ENCODE data around the gene CDH13.

Gene CDH13

DNA sequence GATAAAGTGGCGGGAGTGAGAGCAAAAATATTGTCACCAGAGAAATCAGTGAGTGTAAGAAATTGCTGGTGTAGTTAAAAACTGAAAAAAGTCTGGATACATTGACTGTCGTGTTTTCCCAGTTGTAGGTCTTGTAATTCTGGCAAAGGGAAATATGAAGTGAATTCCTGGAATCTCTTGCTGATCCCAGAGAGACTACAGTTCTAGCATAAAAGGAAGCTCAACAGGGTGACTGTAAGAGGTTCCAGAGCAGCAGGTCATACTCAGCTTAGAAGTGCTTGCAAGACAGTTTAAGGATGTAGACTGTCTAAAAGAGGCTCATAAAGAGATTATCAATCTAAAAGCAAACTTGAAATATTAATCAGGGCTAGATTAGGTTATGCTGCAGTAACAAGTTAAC is 890.2 kb downstream of the CDH13 start:
- no peak for ATAC-seq
- TF ChIP-seq ZNF70 (CRISPR knock-in tag; IDR thresholded peaks at IDR 0.05), result no peak
- no peak for TF ChIP-seq ZFP3 (CRISPR knock-in tag; IDR thresholded peaks at IDR 0.05)
- TF ChIP-seq, protein P1, sequence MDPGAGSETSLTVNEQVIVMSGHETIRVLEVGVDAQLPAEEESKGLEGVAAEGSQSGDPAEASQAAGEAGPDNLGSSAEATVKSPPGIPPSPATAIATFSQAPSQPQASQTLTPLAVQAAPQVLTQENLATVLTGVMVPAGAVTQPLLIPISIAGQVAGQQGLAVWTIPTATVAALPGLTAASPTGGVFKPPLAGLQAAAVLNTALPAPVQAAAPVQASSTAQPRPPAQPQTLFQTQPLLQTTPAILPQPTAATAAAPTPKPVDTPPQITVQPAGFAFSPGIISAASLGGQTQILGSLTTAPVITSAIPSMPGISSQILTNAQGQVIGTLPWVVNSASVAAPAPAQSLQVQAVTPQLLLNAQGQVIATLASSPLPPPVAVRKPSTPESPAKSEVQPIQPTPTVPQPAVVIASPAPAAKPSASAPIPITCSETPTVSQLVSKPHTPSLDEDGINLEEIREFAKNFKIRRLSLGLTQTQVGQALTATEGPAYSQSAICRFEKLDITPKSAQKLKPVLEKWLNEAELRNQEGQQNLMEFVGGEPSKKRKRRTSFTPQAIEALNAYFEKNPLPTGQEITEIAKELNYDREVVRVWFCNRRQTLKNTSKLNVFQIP (CRISPR knock-in tag; IDR thresholded peaks at IDR 0.05; ENCODE audit: borderline replicate concordance, low read depth), result no peak
- TF ChIP-seq RARB (CRISPR knock-in tag; IDR thresholded peaks at IDR 0.05), result no peak
- no peak for TF ChIP-seq ZNF8 (CRISPR knock-in tag; IDR thresholded peaks at IDR 0.05)
- TF ChIP-seq CSDC2 (CRISPR knock-in tag; IDR thresholded peaks at IDR 0.05), result no peak
- no peak for TF ChIP-seq ZC3H10 (CRISPR knock-in tag; IDR thresholded peaks at IDR 0.05)
- TF ChIP-seq ESRRG (CRISPR knock-in tag; IDR thresholded peaks at IDR 0.05), result no peak
- TF ChIP-seq, protein P2, sequence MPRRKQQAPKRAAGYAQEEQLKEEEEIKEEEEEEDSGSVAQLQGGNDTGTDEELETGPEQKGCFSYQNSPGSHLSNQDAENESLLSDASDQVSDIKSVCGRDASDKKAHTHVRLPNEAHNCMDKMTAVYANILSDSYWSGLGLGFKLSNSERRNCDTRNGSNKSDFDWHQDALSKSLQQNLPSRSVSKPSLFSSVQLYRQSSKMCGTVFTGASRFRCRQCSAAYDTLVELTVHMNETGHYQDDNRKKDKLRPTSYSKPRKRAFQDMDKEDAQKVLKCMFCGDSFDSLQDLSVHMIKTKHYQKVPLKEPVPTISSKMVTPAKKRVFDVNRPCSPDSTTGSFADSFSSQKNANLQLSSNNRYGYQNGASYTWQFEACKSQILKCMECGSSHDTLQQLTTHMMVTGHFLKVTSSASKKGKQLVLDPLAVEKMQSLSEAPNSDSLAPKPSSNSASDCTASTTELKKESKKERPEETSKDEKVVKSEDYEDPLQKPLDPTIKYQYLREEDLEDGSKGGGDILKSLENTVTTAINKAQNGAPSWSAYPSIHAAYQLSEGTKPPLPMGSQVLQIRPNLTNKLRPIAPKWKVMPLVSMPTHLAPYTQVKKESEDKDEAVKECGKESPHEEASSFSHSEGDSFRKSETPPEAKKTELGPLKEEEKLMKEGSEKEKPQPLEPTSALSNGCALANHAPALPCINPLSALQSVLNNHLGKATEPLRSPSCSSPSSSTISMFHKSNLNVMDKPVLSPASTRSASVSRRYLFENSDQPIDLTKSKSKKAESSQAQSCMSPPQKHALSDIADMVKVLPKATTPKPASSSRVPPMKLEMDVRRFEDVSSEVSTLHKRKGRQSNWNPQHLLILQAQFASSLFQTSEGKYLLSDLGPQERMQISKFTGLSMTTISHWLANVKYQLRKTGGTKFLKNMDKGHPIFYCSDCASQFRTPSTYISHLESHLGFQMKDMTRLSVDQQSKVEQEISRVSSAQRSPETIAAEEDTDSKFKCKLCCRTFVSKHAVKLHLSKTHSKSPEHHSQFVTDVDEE (CRISPR knock-in tag; IDR thresholded peaks at IDR 0.05), result no peak
- no peak for TF ChIP-seq OSR1 (CRISPR knock-in tag; IDR thresholded peaks at IDR 0.05)
- TF ChIP-seq ZNF565 (CRISPR knock-in tag; conservative IDR thresholded peaks at IDR 0.05; ENCODE audit: low read depth), result no peak
- TF ChIP-seq GLIS3 (CRISPR knock-in tag; IDR thresholded peaks at IDR 0.05), result no peak
- no peak for TF ChIP-seq ISL1 (CRISPR knock-in tag; IDR thresholded peaks at IDR 0.05)
- no peak for TF ChIP-seq SNAI2 (CRISPR knock-in tag; IDR thresholded peaks at IDR 0.05)
- TF ChIP-seq, protein P3, sequence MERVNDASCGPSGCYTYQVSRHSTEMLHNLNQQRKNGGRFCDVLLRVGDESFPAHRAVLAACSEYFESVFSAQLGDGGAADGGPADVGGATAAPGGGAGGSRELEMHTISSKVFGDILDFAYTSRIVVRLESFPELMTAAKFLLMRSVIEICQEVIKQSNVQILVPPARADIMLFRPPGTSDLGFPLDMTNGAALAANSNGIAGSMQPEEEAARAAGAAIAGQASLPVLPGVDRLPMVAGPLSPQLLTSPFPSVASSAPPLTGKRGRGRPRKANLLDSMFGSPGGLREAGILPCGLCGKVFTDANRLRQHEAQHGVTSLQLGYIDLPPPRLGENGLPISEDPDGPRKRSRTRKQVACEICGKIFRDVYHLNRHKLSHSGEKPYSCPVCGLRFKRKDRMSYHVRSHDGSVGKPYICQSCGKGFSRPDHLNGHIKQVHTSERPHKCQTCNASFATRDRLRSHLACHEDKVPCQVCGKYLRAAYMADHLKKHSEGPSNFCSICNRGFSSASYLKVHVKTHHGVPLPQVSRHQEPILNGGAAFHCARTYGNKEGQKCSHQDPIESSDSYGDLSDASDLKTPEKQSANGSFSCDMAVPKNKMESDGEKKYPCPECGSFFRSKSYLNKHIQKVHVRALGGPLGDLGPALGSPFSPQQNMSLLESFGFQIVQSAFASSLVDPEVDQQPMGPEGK (CRISPR knock-in tag; IDR thresholded peaks at IDR 0.05; ENCODE audit: borderline replicate concordance), result no peak
- TF ChIP-seq ARNTL (CRISPR knock-in tag; IDR thresholded peaks at IDR 0.05; ENCODE audit: borderline replicate concordance, low read depth), result no peak
- no peak for TF ChIP-seq TCF4 (CRISPR knock-in tag; IDR thresholded peaks at IDR 0.05; ENCODE audit: borderline replicate concordance)
- TF ChIP-seq, protein P4, sequence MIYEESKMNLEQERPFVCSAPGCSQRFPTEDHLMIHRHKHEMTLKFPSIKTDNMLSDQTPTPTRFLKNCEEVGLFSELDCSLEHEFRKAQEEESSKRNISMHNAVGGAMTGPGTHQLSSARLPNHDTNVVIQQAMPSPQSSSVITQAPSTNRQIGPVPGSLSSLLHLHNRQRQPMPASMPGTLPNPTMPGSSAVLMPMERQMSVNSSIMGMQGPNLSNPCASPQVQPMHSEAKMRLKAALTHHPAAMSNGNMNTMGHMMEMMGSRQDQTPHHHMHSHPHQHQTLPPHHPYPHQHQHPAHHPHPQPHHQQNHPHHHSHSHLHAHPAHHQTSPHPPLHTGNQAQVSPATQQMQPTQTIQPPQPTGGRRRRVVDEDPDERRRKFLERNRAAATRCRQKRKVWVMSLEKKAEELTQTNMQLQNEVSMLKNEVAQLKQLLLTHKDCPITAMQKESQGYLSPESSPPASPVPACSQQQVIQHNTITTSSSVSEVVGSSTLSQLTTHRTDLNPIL (CRISPR knock-in tag; IDR thresholded peaks at IDR 0.05; ENCODE audit: low read depth), result no peak
- no peak for TF ChIP-seq TOX (CRISPR knock-in tag; IDR thresholded peaks at IDR 0.05; ENCODE audit: borderline replicate concordance)
- no peak for TF ChIP-seq BACH2 (CRISPR knock-in tag; IDR thresholded peaks at IDR 0.05; ENCODE audit: borderline replicate concordance)

DNA sequence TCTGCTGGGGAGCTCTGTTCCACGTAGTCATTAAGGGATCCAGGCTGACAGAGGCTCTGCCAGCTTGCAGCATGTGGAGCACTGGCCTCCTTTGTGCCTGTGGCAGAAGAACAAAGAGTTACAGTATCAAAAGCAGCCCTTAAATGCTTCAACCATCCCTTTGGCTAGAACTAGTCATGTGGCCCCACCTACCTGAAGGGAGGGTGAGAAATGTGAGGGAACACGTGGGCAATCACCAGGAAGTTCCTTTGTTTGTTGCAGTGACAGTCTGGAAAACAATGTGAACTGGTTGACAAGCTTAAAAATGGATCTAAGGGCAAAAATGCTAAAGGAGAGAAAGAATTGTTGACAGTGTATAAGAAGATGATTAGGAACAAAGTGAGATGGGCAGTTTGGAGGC is 890.6 kb downstream of the CDH13 start:
- TF ChIP-seq ZFP3 (CRISPR knock-in tag; IDR thresholded peaks at IDR 0.05), result no peak
- TF ChIP-seq RARB (CRISPR knock-in tag; IDR thresholded peaks at IDR 0.05), result no peak
- TF ChIP-seq, protein P1 (CRISPR knock-in tag; IDR thresholded peaks at IDR 0.05; ENCODE audit: borderline replicate concordance, low read depth), result no peak
- TF ChIP-seq ZNF8 (CRISPR knock-in tag; IDR thresholded peaks at IDR 0.05), result no peak
- no peak for TF ChIP-seq ARNTL (CRISPR knock-in tag; IDR thresholded peaks at IDR 0.05; ENCODE audit: borderline replicate concordance, low read depth)
- TF ChIP-seq ZNF70 (CRISPR knock-in tag; IDR thresholded peaks at IDR 0.05), result no peak
- TF ChIP-seq TOX (CRISPR knock-in tag; IDR thresholded peaks at IDR 0.05; ENCODE audit: borderline replicate concordance), result no peak
- TF ChIP-seq ZC3H10 (CRISPR knock-in tag; IDR thresholded peaks at IDR 0.05), result no peak
- TF ChIP-seq CSDC2 (CRISPR knock-in tag; IDR thresholded peaks at IDR 0.05), result no peak
- no peak for TF ChIP-seq PPARA (CRISPR knock-in tag; IDR thresholded peaks at IDR 0.05; ENCODE audit: borderline replicate concordance)
- TF ChIP-seq, protein P2 (CRISPR knock-in tag; IDR thresholded peaks at IDR 0.05), result no peak
- ATAC-seq, result no peak

Data from SK-N-SH treated with all-trans-retinoic acid at 6 μM for 48 hours (cell line).